IPS-NIHi11 (cell line): ENCODE results near the gene ZFHX3.

Experiments
- DNase-seq: peaks from one replicate; pipeline ENCODE4 v3.0.0; 2012; ENCODE audit warnings: mixed read lengths, low spot score

The ZFHX3 gene

GRCh38 chr16:72950669-72951068, 97.3 kb downstream of the ZFHX3 start:
- DNase-seq = no peak

- no peak for DNase-seq
Measured at GRCh38 chr16:72948238-72948829, 99.6 kb downstream of the ZFHX3 start.

- DNase-seq = peak; percentile 49
Measured at GRCh38 chr16:72947379-72948237, 100.3 kb downstream of the ZFHX3 start.

GRCh38 chr16:72946474-72947194, 101.3 kb downstream of the ZFHX3 start:
- DNase-seq = no peak

GRCh38 chr16:72946063-72946462, 101.9 kb downstream of the ZFHX3 start:
- DNase-seq = no peak

GRCh38 chr16:72945611-72946010, 102.3 kb downstream of the ZFHX3 start:
- DNase-seq = no peak

- DNase-seq = no peak
Measured at GRCh38 chr16:72944757-72945485, 103.0 kb downstream of the ZFHX3 start.

GRCh38 chr16:72942021-72942420, 105.9 kb downstream of the ZFHX3 start:
- DNase-seq = no peak

- DNase-seq = no peak
Measured at GRCh38 chr16:72940886-72941285, 107.0 kb downstream of the ZFHX3 start.

- DNase-seq = no peak
Measured at GRCh38 chr16:72939247-72939646, 108.7 kb downstream of the ZFHX3 start.

- no peak for DNase-seq
Measured at GRCh38 chr16:72938795-72939164, 109.1 kb downstream of the ZFHX3 start.

GRCh38 chr16:72937916-72938794, 109.8 kb downstream of the ZFHX3 start:
- no peak for DNase-seq

GRCh38 chr16:72937360-72937759, 110.6 kb downstream of the ZFHX3 start:
- DNase-seq = no peak

- DNase-seq = no peak
Measured at GRCh38 chr16:72936408-72936807, 111.5 kb downstream of the ZFHX3 start.

GRCh38 chr16:72935896-72936295, 112.0 kb downstream of the ZFHX3 start:
- no peak for DNase-seq

- DNase-seq = no peak
Measured at GRCh38 chr16:72934636-72935403, 113.1 kb downstream of the ZFHX3 start.

- DNase-seq = no peak
Measured at GRCh38 chr16:72932677-72933335, 115.1 kb downstream of the ZFHX3 start.

- DNase-seq = no peak
Measured at GRCh38 chr16:72932050-72932449, 115.9 kb downstream of the ZFHX3 start.

- DNase-seq = no peak
Measured at GRCh38 chr16:72930396-72930795, 117.5 kb downstream of the ZFHX3 start.
